GM23338 (cell line): Measurements from ENCODE around the gene SLC9C1.

ENCODE experiments used
- CREB1 ChIP-seq: fragments of 250-450 bp; sonication (Bioruptor Pico); IDR thresholded peaks from 2 replicates; pipeline ENCODE4 v1.5.0; 2020; ENCODE audit warnings: low read depth, mild to moderate bottlenecking, moderate library complexity
- CTCF ChIP-seq, 2 experiments: fragments of 200-600 bp in 1 of 2; sonication (generic) in 1 of 2; conservative IDR thresholded peaks; 2 replicates each; pipeline versions ENCODE4 v1.5.1 to v1.6.1; 2016 to 2017; ENCODE audit warnings: antibody characterized with exemption in 2 of 2, low read depth in 2 of 2, mild to moderate bottlenecking in 2 of 2, moderate library complexity in 1 of 2
- ETS1 ChIP-seq: IDR thresholded peaks from 2 replicates; pipeline ENCODE4 v1.6.1; 2016; ENCODE audit warnings: antibody characterized with exemption
- EZH2 ChIP-seq: fragments of 200-600 bp; sonication (generic); IDR thresholded peaks from one replicate; pipeline ENCODE4 v1.8.0; 2017; ENCODE audit warnings: antibody characterized with exemption, mild to moderate bottlenecking, low read depth; ENCODE audit not compliant: unreplicated experiment
- EZH2phosphoT487 ChIP-seq: fragments of 200-600 bp; sonication (generic); IDR thresholded peaks from one replicate; pipeline ENCODE4 v1.8.1; 2018; ENCODE audit warnings: antibody characterized with exemption; ENCODE audit not compliant: unreplicated experiment
- JUNB ChIP-seq: IDR thresholded peaks from one replicate; pipeline ENCODE4 v1.6.1; 2016; ENCODE audit warnings: antibody characterized with exemption; ENCODE audit not compliant: unreplicated experiment
- NANOG ChIP-seq: IDR thresholded peaks from 2 replicates; pipeline ENCODE4 v1.6.1; 2016; ENCODE audit warnings: antibody characterized with exemption, borderline replicate concordance
- POLR2AphosphoS5 ChIP-seq: IDR thresholded peaks from 2 replicates; pipeline ENCODE4 v1.6.1; 2016; ENCODE audit warnings: antibody characterized with exemption, low read depth
- REST ChIP-seq: IDR thresholded peaks from one replicate; pipeline ENCODE4 v1.6.1; 2018; ENCODE audit warnings: antibody characterized with exemption; ENCODE audit not compliant: unreplicated experiment
- STAT1 ChIP-seq: IDR thresholded peaks from one replicate; pipeline ENCODE4 v1.6.1; 2016; ENCODE audit warnings: antibody characterized with exemption; ENCODE audit not compliant: unreplicated experiment
- ZNF114 ChIP-seq: fragments of 250-450 bp; sonication (Bioruptor Pico); IDR thresholded peaks from 2 replicates; pipeline ENCODE4 v1.5.0; 2020; ENCODE audit warnings: mild to moderate bottlenecking, moderate library complexity
- ZNF331 ChIP-seq: fragments of 250-450 bp; sonication (Bioruptor Pico); IDR thresholded peaks from 2 replicates; pipeline ENCODE4 v1.5.0; 2020; ENCODE audit warnings: low read depth, mild to moderate bottlenecking, moderate library complexity
- ZNF462 ChIP-seq: fragments of 250-450 bp; sonication (Bioruptor Pico); IDR thresholded peaks from 2 replicates; pipeline ENCODE4 v1.5.0; 2020; ENCODE audit warnings: mild to moderate bottlenecking, moderate library complexity

- no peak for TF ChIP-seq STAT1
- TF ChIP-seq POLR2AphosphoS5, result no peak
- no peak for TF ChIP-seq CREB1 (CRISPR knock-in tag)
- no peak for TF ChIP-seq CTCF (conservative IDR thresholded peaks at IDR 0.05; ENCODE audit: low read depth in 2 of 2)
- no peak for TF ChIP-seq EZH2
- TF ChIP-seq ETS1, result no peak
- no peak for TF ChIP-seq JUNB
- no peak for TF ChIP-seq EZH2phosphoT487
- no peak for TF ChIP-seq ZNF114 (CRISPR knock-in tag)
- TF ChIP-seq REST, result no peak
- TF ChIP-seq NANOG, result no peak
- TF ChIP-seq ZNF331 (CRISPR knock-in tag), result no peak
- no peak for TF ChIP-seq ZNF462
These were observed 171.1 kb downstream of the SLC9C1 start for GRCh38 chr3:112122870-112123269.
